Measurements from ENCODE around the gene AK4.

The AK4 gene

GRCh38 chr1:65253800-65254319, 105.9 kb downstream of the AK4 start:
- no peak for DNase-seq

DNA sequence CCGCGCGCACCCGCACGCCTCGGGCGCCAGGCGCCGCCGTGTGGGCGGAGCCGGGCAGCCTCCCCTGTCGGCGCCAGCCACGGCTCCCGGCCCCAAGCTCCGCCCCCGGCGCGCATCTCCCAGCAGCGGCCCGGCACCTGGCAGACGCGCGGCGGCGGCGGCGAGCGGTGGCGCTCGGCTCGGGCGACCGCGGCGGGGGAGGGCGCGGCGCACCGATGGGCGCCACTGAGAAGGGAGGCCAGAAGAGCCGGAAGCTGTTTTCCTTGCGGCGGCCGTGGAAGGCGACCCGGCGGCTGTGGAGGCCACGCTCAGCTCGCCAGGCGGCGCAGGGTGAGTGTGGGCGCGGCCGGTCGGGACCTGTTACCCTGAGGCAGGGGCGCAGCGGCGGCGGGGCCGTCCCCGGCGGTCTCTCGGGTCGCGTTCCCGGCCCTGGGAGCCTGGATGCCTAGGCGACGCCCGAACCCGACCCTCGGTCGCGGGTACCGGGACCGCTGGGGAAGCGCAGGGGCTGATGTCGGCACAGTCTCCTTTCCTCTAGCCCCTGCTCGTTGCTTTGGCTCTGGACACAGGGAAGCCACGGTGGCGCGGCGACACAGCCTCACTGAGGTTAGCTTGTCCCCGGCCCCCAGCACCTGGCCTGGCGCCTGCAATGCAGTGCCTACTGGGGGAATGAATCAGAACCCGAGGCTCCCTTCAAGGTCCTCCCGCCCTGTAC, 106.5 kb downstream of the AK4 start:
- DNase-seq = peak; percentile 67

DNA sequence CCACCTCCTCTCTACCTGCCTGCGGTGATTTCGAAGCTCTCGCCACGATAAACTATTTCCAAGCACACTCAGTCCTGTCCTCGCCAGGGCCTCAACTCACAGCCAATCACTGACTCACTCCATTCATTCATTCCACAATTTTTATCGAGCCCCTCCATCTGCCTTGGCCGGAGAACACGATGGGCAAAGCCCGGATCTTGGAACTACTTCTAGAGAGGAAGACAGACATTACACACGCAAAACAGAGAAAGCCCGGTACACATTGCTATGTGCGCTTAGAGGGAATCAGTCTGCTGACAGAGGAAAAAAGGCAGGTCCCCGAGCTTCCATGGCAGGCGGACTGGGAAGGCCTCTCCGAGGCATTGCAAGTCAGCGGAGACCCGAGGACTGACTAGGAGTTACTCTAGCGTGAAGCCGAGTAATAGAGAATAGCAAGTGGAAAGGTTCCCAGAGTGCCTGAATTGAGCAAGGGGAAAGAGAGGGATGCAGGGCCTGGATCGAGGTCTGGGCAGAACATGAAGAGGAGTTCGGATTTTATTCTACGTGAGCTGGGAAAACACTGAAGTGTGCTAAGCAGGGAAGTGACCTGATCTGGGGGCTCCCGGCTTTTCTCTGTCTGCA, 107.1 kb downstream of the AK4 start:
- DNase-seq = no peak

- no peak for DNase-seq
These were observed 107.7 kb downstream of the AK4 start for GRCh38 chr1:65255656-65256050.

GRCh38 chr1:65256860-65257708, 109.1 kb downstream of the AK4 start:
- DNase-seq = no peak

- no peak for DNase-seq
These were observed 110.1 kb downstream of the AK4 start for GRCh38 chr1:65258106-65258505.

- DNase-seq = no peak
These were observed 111.8 kb downstream of the AK4 start for GRCh38 chr1:65259816-65260215.

DNA sequence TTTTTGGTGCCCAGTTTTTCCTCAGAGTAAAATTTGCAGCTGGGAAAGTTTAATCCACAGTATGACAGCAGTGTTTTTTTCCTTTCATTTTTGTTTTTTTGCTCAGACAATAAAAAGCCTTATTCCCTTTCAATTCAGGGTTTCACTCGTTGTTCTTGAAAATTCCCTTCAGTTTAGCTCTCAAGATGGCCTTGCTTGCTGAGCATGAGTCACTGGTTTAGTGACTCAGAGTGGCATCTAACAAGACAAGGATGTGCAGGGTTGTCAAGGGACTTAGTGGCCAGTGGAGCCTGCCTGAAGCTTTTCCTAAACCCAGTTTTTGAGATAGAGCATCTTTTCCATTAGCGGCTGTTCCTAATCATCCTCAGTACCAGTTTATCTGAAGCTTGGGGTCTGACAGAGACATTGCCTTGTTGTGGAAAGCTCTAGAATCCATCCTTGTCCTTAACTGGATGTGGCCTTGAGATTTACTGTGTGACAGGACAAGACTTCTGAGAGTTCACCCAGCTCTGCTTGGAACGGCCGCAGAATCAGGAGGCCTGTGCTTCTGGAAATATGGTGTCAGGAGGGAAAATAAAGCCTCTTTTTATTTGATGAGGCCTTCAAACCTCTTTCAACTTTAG, 113.0 kb downstream of the AK4 start:
- no peak for DNase-seq

DNA sequence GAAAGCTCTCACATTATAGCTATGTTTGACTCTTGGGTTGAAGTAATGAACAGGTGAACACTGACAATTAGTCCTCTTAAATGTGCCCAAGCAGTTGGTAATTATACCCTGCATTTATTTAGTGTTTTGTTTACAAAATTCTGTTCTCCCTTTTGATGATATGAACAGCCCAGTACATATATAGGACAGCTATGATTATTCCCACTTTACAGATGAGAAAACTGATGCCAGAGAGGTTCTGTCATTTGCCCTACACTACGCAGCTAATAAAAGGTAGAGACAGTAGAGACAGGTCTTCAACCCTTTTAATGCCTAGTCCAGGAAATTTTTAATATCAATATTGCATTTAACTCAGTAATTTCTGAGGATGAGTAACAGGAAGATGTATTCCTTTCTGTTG, 115.3 kb downstream of the AK4 start:
- no peak for DNase-seq

DNA sequence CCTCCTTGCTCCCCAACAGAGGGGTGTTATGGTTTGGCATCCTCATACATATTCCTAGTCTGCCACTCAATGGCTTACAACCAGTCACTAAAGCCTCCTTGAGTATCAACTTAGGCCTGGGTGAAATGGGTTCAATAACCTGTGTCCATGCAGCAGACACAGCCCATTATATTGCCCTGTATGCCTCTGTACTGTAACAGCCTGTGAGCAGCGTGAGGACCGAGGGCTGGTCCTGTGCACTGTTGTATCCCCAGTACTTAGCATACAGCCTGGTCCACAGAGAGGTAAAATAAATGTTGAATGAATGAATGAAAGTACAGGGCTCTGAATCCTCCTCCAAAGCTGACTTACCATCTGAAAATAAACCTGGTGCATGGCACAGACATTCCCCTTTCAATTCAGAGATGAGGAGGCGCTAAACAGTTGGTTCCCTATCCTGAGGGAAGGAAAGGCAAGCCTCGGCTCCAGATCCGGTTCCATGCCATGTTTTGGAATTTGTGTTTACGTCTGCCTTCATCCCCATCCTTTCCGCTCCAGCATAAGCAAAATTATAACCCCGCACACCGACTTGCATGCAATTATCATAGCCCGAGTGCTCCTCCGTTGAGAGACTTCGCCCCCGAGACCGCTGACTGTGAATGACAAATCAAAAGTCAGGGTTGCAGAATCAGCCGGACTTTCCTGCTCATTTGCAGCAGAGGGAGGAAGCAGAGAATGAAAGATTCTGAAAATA, 116.4 kb downstream of the AK4 start:
- no peak for DNase-seq

- DNase-seq = no peak
These were observed 117.3 kb downstream of the AK4 start for GRCh38 chr1:65265296-65265650.

- DNase-seq = peak; percentile 4
These were observed 117.8 kb downstream of the AK4 start for GRCh38 chr1:65265651-65266351.

DNA sequence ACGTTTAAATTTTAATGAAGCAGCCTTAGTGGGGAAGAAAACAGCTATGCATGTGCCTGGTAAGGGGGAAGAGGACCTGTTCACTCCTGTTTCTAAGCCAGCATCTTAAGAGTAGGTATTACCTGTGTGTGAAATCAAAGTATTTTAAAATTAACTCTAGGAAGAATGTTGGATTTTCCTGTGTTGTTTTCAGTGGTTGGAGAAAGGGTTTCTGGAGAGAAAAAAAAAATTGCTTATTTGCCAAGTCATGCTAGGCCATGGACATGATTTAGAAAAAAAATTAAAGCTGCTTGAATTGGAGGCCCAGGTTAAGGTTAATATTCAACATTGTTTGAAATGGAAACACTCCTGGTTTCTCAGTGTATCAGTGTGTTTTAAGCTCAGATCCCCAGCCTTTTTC, 118.5 kb downstream of the AK4 start:
- DNase-seq = no peak

- DNase-seq = no peak
These were observed 119.3 kb downstream of the AK4 start for GRCh38 chr1:65267271-65267670.

GRCh38 chr1:65267683-65268082, 119.7 kb downstream of the AK4 start:
- DNase-seq = no peak

- DNase-seq = no peak
These were observed 121.6 kb downstream of the AK4 start for GRCh38 chr1:65269612-65270011.

DNA sequence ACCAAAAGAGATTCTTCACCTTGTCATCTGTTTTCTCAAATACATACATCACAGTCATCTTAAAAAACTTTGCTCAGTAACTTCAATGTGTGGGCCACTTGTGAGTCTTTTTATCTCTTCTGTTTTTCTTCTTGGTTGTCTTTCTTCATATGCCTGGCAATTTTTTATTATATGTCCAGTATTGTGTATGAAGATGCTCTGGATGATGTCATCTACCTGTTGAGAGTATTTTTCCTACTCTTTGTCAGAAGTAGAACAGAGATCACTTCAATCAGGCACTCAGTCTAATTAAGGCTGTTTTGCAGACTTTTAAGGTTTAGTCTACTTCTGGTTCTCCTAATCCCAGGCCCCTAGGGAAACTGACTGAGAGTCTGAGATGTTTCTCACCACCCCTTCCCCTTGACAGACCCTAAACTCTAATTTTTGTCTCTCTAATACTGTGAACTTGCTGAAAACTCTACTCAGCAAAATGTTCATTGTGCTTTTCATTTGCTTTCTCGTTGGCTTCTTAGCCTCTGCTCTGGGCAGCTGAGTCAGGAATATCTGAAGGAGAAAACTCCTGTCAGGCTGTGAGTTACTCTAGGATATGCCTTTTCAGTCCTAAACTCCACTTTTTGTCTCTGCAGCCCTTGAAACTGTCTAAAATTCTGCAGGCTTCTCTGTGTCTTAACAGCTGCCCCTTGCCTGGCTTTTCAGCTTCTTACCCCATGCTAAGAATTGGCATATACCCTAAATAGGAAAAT, 128.4 kb downstream of the AK4 start:
- DNase-seq = no peak

DNA sequence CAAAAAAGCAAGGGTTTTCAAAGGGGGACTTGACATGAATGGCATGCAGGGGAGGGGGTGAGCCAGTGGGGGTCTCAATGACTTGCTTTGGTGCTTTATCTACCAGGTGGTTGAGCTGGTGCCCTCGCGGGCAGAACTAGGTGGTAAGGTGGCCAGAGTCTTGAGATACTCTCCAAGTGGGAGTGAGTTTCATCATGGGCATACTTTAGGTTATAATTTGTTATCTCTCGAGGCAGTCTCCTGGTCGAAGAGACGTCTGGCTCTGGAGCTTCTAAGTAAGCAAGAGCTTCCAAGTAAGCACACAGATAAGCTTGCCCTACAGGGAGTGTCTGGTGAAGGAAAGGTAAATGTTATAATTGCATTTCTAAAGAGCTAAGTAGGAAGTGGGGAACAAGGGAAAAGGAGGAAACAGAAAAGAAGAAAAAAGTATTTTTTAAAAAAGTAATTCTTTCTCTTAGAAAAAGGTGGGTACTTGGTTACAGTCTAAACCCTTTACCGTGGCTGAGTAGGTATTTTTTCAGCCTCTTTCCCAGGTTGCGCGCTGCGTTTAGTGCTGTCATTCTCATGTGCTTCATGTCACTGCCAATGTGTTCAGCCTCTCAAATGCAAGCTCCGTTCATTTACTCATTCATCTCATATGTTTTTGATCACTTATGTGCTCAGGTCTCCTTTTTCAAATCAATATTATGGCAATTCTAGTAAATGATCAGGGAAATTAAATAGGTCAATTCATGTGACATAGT, 129.8 kb downstream of the AK4 start:
- no peak for DNase-seq

GRCh38 chr1:65278376-65279069, 130.5 kb downstream of the AK4 start:
- no peak for DNase-seq
